Measurements from ENCODE around the gene TP63. TPM values are rescaled to one million over a fixed set of nuclear protein-coding genes. Genes with fewer than 3 reads are reported as not detected.
A peak's percentile ranks its signal among the peaks of the same experiment; 100 is the strongest.

The TP63 gene
- total RNA-seq, 1 donor from 2014 or later: 0.13 TPM

- Histone ChIP-seq H3K27me3 (ENCODE audit: control insufficient read depth, insufficient read depth, low read length) (no peaks in the 10 kb centered on the region), H3K4me3 (ENCODE audit: low read depth, low read length) (no peak overlapping the region), H3K36me3 (ENCODE audit: control insufficient read depth, insufficient read depth, low read length) (no peaks in the 10 kb centered on the region)
- peak; percentile 90 for DNase-seq (ENCODE audit: low read depth)
- TF ChIP-seq, protein P1, sequence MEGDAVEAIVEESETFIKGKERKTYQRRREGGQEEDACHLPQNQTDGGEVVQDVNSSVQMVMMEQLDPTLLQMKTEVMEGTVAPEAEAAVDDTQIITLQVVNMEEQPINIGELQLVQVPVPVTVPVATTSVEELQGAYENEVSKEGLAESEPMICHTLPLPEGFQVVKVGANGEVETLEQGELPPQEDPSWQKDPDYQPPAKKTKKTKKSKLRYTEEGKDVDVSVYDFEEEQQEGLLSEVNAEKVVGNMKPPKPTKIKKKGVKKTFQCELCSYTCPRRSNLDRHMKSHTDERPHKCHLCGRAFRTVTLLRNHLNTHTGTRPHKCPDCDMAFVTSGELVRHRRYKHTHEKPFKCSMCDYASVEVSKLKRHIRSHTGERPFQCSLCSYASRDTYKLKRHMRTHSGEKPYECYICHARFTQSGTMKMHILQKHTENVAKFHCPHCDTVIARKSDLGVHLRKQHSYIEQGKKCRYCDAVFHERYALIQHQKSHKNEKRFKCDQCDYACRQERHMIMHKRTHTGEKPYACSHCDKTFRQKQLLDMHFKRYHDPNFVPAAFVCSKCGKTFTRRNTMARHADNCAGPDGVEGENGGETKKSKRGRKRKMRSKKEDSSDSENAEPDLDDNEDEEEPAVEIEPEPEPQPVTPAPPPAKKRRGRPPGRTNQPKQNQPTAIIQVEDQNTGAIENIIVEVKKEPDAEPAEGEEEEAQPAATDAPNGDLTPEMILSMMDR (IDR thresholded peaks at IDR 0.05; ENCODE audit: insufficient read depth, low read length, poor library complexity, severe bottlenecking): no peak
Observed at GRCh38 chr3:189839576-189839975, 208.4 kb downstream of the TP63 start.

DNA sequence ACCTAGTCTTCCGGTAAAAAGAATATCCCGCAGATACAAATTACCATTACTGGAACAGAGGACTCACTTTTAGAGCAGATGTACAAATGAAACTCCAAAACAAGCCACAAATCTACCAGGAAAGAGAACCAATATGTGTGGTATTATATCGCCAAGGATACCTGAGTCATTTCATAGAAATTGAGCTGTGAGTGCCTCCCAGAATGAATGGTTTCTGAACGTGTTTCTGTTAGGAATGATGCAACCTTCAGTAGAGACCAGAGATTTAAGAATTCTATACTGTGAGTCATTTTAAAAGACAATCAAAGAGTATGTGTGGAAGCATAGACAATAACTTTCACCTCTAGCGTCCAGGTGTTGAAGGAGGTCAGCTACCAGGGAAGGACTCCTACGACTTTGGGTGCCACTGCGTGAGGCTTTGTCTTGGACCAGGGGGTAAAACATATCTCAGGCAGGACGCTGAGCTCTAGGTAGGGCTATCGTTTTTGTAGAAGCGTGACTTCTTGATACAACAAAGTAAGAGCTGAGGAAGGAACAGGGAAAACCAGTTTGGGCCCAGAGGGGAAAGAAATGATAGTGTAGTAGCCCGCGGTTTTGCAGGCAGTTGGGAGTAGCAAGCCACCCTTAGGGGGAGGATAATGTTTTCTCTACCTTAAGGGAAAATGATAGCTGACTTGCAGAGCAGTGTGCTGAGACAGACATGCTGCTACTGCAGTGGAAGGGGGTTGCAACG is 210.4 kb downstream of the TP63 start:
- no peaks in the 10 kb centered on the region for H3K36me3 ChIP-seq (ENCODE audit: control insufficient read depth, insufficient read depth, low read length)
- TF ChIP-seq, protein P1 (IDR thresholded peaks at IDR 0.05; ENCODE audit: insufficient read depth, low read length, poor library complexity, severe bottlenecking): no peak
- H3K27me3 ChIP-seq (ENCODE audit: control insufficient read depth, insufficient read depth, low read length): no peaks in the 10 kb centered on the region
- H3K4me3 ChIP-seq (ENCODE audit: low read depth, low read length): no peak overlapping the region
- DNase-seq (ENCODE audit: low read depth): peak; percentile 71

DNA sequence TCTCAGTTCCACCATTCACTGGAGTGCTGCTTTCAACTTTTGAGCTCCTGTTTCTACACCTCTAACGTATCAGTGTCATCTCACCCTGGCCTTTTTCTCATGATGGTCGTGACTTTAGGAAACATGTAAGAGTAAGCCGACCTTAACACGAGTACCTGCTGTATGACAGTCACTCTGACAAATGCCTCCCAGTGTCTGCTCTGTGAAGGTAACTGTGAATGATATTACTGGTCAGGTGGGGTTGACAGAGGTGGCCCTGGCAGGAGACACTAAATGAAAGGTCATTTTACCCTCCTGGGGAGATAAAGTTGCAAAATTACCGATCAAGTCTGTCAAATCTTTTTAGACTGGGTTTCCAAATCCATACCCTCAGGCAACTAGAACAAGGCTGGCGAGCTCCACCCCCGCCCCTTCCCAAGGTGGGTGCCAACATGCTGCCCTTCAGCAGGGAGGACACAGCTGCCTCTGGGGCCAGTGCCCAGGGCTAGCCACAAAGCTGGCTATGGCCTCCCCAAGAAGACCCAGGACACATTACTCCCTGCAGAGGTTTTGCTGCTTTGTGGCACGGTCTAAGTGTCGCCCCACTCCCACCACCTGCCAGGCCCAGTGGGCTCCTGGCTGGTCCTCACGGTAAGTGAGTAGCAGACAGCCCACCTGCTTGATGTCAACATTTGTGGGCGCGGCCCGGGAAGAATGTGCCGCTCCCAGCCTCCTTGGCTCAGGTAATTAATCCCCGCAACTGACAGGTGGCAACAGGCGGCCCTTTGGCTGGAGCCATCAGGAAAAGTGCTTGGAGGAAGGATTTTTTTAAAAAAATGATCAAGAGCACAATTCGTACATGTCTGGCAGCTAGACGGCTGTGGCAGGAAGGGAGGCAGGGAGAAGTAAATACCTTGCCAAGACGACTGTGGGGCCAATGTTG is 211.8 kb downstream of the TP63 start:
- H3K27me3 ChIP-seq (ENCODE audit: control insufficient read depth, insufficient read depth, low read length): no peaks in the 10 kb centered on the region
- no peaks in the 10 kb centered on the region for H3K36me3 ChIP-seq (ENCODE audit: control insufficient read depth, insufficient read depth, low read length)
- no peak for DNase-seq (ENCODE audit: low read depth)
- H3K4me3 ChIP-seq (ENCODE audit: low read depth, low read length): no peak overlapping the region
- TF ChIP-seq, protein P1 (IDR thresholded peaks at IDR 0.05; ENCODE audit: insufficient read depth, low read length, poor library complexity, severe bottlenecking): no peak

DNA sequence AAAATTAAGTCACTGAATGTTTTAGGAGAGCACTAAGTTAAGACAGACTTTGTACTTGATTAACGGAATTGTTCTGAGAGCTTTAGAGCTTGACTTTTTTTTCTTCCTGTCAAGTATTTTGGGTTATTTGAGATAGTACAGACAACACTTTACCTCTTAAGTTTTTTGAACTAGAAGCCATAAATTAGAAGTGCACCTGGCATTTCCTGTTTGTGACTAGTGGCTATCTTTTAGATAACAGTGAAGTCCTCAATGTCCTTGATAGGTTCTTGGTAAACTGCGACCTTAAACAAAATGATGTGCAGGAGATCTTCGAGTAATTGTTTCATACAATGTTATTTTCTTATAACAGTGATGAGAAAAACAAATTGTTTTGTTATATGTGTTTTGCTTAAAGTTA is 213.9 kb downstream of the TP63 start:
- Histone ChIP-seq H3K4me3 (ENCODE audit: low read depth, low read length) (no peak overlapping the region), H3K27me3 (ENCODE audit: control insufficient read depth, insufficient read depth, low read length) (no peaks in the 10 kb centered on the region), H3K36me3 (ENCODE audit: control insufficient read depth, insufficient read depth, low read length) (no peaks in the 10 kb centered on the region)
- TF ChIP-seq, protein P1 (IDR thresholded peaks at IDR 0.05; ENCODE audit: insufficient read depth, low read length, poor library complexity, severe bottlenecking): no peak
- DNase-seq (ENCODE audit: low read depth): no peak

- no peak for DNase-seq (ENCODE audit: low read depth)
- TF ChIP-seq, protein P1 (IDR thresholded peaks at IDR 0.05; ENCODE audit: insufficient read depth, low read length, poor library complexity, severe bottlenecking): no peak
- Histone ChIP-seq H3K4me3 (ENCODE audit: low read depth, low read length) (no peak overlapping the region), H3K36me3 (ENCODE audit: control insufficient read depth, insufficient read depth, low read length) (no peaks in the 10 kb centered on the region), H3K27me3 (ENCODE audit: control insufficient read depth, insufficient read depth, low read length) (no peaks in the 10 kb centered on the region)
Observed at GRCh38 chr3:189848395-189849040, 217.3 kb downstream of the TP63 start.

All from kidney epithelial cell (primary cell).